Measurements from ENCODE around the gene NCAM2. TPM values are rescaled to one million over a fixed set of nuclear protein-coding genes. Genes with fewer than 3 reads are reported as not detected.

NCAM2 gene
- polyA plus RNA-seq, 1 experiment, result 0.83 TPM

DNA sequence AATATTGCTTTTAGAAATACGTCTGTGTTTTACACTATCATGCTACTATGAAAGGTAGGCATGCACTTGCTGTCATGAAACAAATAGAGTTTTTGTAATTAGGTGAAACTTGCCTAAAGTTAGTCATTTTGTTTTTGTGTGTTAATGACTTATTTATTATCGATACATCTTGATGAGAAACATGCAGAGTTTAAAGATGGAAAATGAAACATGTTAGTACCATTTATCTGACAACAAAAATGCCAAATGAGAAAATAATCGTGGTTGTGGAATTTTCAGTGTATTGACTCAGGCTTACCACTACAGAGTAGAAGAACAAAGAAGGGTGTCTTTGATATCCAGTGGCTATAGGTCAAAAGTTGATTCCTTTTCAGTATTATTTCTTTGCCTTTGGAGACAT, 105.5 kb downstream of the NCAM2 start:
- DNase-seq (ENCODE audit: low read depth), result no peak
- POLR2A ChIA-PET, result no interaction called here
- no peak overlapping the region for H3K4me3 ChIP-seq (ENCODE audit: low read depth, low read length)
- CTCF ChIA-PET, result no interaction called here
- no peaks in the 10 kb centered on the region for H3K27me3 ChIP-seq (ENCODE audit: control insufficient read depth, insufficient read depth, low read length)
- H3K36me3 ChIP-seq (ENCODE audit: control insufficient read depth, insufficient read depth, low read length), result no peaks in the 10 kb centered on the region
- TF ChIP-seq, protein P1, sequence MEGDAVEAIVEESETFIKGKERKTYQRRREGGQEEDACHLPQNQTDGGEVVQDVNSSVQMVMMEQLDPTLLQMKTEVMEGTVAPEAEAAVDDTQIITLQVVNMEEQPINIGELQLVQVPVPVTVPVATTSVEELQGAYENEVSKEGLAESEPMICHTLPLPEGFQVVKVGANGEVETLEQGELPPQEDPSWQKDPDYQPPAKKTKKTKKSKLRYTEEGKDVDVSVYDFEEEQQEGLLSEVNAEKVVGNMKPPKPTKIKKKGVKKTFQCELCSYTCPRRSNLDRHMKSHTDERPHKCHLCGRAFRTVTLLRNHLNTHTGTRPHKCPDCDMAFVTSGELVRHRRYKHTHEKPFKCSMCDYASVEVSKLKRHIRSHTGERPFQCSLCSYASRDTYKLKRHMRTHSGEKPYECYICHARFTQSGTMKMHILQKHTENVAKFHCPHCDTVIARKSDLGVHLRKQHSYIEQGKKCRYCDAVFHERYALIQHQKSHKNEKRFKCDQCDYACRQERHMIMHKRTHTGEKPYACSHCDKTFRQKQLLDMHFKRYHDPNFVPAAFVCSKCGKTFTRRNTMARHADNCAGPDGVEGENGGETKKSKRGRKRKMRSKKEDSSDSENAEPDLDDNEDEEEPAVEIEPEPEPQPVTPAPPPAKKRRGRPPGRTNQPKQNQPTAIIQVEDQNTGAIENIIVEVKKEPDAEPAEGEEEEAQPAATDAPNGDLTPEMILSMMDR (IDR thresholded peaks at IDR 0.05; ENCODE audit: insufficient read depth, low read depth, low read length), result no peak

DNA sequence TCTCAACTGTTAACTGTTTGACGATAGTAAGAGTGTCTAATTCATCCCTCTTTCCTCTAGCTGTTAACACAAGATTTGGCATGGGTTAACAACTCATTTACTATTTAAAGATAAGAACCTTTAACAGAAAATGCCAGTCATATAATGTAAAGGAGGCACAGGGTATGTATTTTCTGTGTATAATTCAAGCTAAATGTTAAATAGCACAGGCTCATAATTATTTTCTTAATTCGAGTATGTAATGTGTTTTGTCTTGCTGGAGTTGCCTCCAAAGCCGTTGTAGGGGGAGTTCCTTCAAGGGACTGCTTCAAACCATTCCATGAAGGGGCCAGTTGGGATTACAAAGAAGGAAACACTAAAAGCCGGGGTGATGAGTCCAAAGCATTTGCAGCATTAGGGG, 111.5 kb downstream of the NCAM2 start:
- DNase-seq (ENCODE audit: low read depth), result no peak
- no peaks in the 10 kb centered on the region for H3K27me3 ChIP-seq (ENCODE audit: control insufficient read depth, insufficient read depth, low read length)
- H3K4me3 ChIP-seq (ENCODE audit: low read depth, low read length), result no peak overlapping the region
- H3K36me3 ChIP-seq (ENCODE audit: control insufficient read depth, insufficient read depth, low read length), result no peaks in the 10 kb centered on the region
- CTCF ChIA-PET, result no interaction called here
- TF ChIP-seq, protein P1 (IDR thresholded peaks at IDR 0.05; ENCODE audit: insufficient read depth, low read depth, low read length), result no peak
- POLR2A ChIA-PET, result no interaction called here

- Histone ChIP-seq H3K27me3 (ENCODE audit: control insufficient read depth, insufficient read depth, low read length) (no peaks in the 10 kb centered on the region), H3K36me3 (ENCODE audit: control insufficient read depth, insufficient read depth, low read length) (no peaks in the 10 kb centered on the region), H3K4me3 (ENCODE audit: low read depth, low read length) (no peak overlapping the region)
- DNase-seq (ENCODE audit: low read depth), result no peak
- POLR2A ChIA-PET, result no interaction called here
- TF ChIP-seq, protein P1 (IDR thresholded peaks at IDR 0.05; ENCODE audit: insufficient read depth, low read depth, low read length), result no peak
- CTCF ChIA-PET, result no interaction called here
Measured at GRCh38 chr21:21111309-21111920, 113.2 kb downstream of the NCAM2 start.

- TF ChIP-seq, protein P1 (IDR thresholded peaks at IDR 0.05; ENCODE audit: insufficient read depth, low read depth, low read length), result no peak
- DNase-seq (ENCODE audit: low read depth), result no peak
- Histone ChIP-seq H3K36me3 (ENCODE audit: control insufficient read depth, insufficient read depth, low read length) (no peaks in the 10 kb centered on the region), H3K27me3 (ENCODE audit: control insufficient read depth, insufficient read depth, low read length) (no peaks in the 10 kb centered on the region), H3K4me3 (ENCODE audit: low read depth, low read length) (no peak overlapping the region)
- CTCF ChIA-PET, result no interaction called here
- POLR2A ChIA-PET, result no interaction called here
Measured at GRCh38 chr21:21114461-21114860, 116.3 kb downstream of the NCAM2 start.

DNA sequence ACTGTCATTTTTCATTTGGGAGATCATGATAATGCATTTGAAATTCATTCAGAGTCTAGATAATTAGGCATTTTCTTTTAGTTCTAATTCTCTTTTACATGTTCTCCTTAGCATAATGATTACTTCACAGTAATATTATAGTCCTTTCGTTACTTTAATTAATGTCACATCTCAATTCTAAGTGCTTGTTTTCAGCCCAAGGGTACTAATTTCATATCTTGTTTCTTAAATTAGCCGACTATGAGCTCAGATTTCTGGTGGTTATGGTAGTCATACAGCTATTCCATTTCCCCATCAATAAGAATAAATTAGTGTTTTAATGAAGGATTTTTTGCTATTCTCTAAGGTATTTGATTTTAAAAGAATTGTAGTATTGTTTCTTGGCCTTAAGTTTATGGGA, 120.9 kb downstream of the NCAM2 start:
- ChIA-PET POLR2A (no interaction called here), CTCF (no interaction called here)
- no peak overlapping the region for H3K4me3 ChIP-seq (ENCODE audit: low read depth, low read length)

More for the DNA sequence above, 120.9 kb downstream of the NCAM2 start:
- H3K36me3 ChIP-seq (ENCODE audit: control insufficient read depth, insufficient read depth, low read length), result no peaks in the 10 kb centered on the region
- H3K27me3 ChIP-seq (ENCODE audit: control insufficient read depth, insufficient read depth, low read length), result no peaks in the 10 kb centered on the region
- no peak for DNase-seq (ENCODE audit: low read depth)
- TF ChIP-seq, protein P1 (IDR thresholded peaks at IDR 0.05; ENCODE audit: insufficient read depth, low read depth, low read length), result no peak
